HCT116 (cell line): ENCODE measurements around the gene MAP7D1. TPM values are rescaled to one million over a fixed set of nuclear protein-coding genes. Genes with fewer than 3 reads are reported as not detected.

Experiments used
- ATAC-seq: fragments of 200-7000 bp; cut with Tn5 transposase; 2 replicates; pipeline ENCODE4 v1.9.1; 2020; ENCODE audit warnings: mild to moderate bottlenecking, moderate library complexity
- BruUV-seq: library from RNA; stranded (reverse); fragments of 400-500 nt; replicated peaks from 2 replicates; lab custom pipeline; 2021; lab: Mats Ljungman, UMichigan
- CTCF ChIA-PET: fragments of 300-600 bp; sonication (Branson Sonifier 250); formaldehyde crosslinking; loops from one replicate; lab custom pipeline; 2021; ENCODE audit warnings: antibody characterized with exemption; lab: Charles Lee
- POLR2A ChIA-PET: fragments of 300-600, 350-600 bp; sonication (Branson Sonifier 250); formaldehyde crosslinking; loops from one replicate; lab custom pipeline; 2021; ENCODE audit warnings: antibody characterized with exemption; lab: Charles Lee
- RAD21 ChIA-PET, 2 experiments: fragments of 300-600 bp; sonication (Branson Sonifier 250); formaldehyde crosslinking; loops; one replicate each; lab custom pipeline; 2023; ENCODE audit warnings: low total read pairs in 2 of 2; ENCODE audit not compliant: uncharacterized antibody in 2 of 2, unreplicated experiment in 2 of 2, low non-redundant PET in 1 of 2; lab: Charles Lee
- DNase-seq: peaks from one replicate; pipeline ENCODE4 v3.0.0-alpha.2; 2010; ENCODE audit warnings: low read depth, low spot score
- H2AFZ ChIP-seq: fragments of 200-600 bp; shearing (Covaris generic), sonication (generic); 2 replicates; pipeline ENCODE4 v1.6.1; 2017; ENCODE audit warnings: low read depth, mixed run types, mixed read lengths, antibody characterized with exemption, low read length; ENCODE audit not compliant: poor library complexity, severe bottlenecking
- H3K27ac ChIP-seq: 2 replicates; pipeline ENCODE4 v1.5.1; 2012; ENCODE audit warnings: low read depth, low read length
- H3K27me3 ChIP-seq: fragments of 200-600 bp; sonication (generic); 2 replicates; pipeline ENCODE4 v1.6.1; 2016; ENCODE audit warnings: mixed run types, low read length, mixed read lengths; ENCODE audit not compliant: insufficient read depth
- H3K36me3 ChIP-seq, 2 experiments: fragments of 200-500 bp in 1 of 2; fragments of 200-600 bp in 1 of 2; sonication (Bioruptor generic) in 1 of 2; sonication (generic) in 1 of 2; 2 replicates each; pipeline versions ENCODE4 v1.5.1 to v1.6.1; 2014 to 2016; ENCODE audit warnings: low read length in 2 of 2, inconsistent platforms in 1 of 2, mixed read lengths in 1 of 2, mixed run types in 1 of 2; ENCODE audit not compliant: insufficient read depth in 2 of 2, control insufficient read depth in 1 of 2
- H3K4me1 ChIP-seq, 2 experiments: fragments of 200-600 bp in 1 of 2; sonication (generic) in 1 of 2; 2 replicates each; pipeline versions ENCODE4 v1.5.1 to v1.6.1; 2012 to 2017; ENCODE audit warnings: low read length in 2 of 2, inconsistent platforms in 1 of 2, mild to moderate bottlenecking in 1 of 2, mixed read lengths in 1 of 2, mixed run types in 1 of 2, moderate library complexity in 1 of 2; ENCODE audit not compliant: insufficient read depth in 2 of 2, control insufficient read depth in 1 of 2
- H3K4me2 ChIP-seq: fragments of 200-600 bp; sonication (generic); 2 replicates; pipeline ENCODE4 v1.6.1; 2017; ENCODE audit warnings: mixed run types, low read length, mixed read lengths
- H3K4me3 ChIP-seq, 2 experiments: fragments of 200-600 bp in 1 of 2; sonication (generic) in 1 of 2; replicated peaks in 1 of 2; 2 replicates each; pipeline ENCODE4 v1.5.1; 2011 to 2016; ENCODE audit warnings: low read length in 2 of 2, control low read depth in 1 of 2, low read depth in 1 of 2, mild to moderate bottlenecking in 1 of 2, mixed read lengths in 1 of 2, mixed run types in 1 of 2
- H3K79me2 ChIP-seq: fragments of 200-600 bp; sonication (generic); 2 replicates; pipeline ENCODE4 v1.6.1; 2017; ENCODE audit warnings: mild to moderate bottlenecking, mixed run types, low read length, moderate library complexity, mixed read lengths; ENCODE audit not compliant: insufficient read depth
- H3K9ac ChIP-seq: fragments of 200-600 bp; sonication (generic); 2 replicates; pipeline ENCODE4 v1.6.1; 2016; ENCODE audit warnings: low read length, mixed read lengths
- H3K9me2 ChIP-seq: fragments of 200-600 bp; sonication (generic), shearing (Covaris generic); 2 replicates; pipeline ENCODE4 v1.6.1; 2017; ENCODE audit warnings: mixed run types, mild to moderate bottlenecking, moderate library complexity; ENCODE audit not compliant: insufficient read depth
- H3K9me3 ChIP-seq, 2 experiments: fragments of 200-500 bp in 1 of 2; fragments of 200-600 bp in 1 of 2; sonication (Bioruptor generic) in 1 of 2; sonication (generic) in 1 of 2; 2 replicates each; pipeline ENCODE4 v1.6.1; 2014 to 2017; ENCODE audit warnings: low read length in 2 of 2, mixed read lengths in 2 of 2, inconsistent platforms in 1 of 2, low read depth in 1 of 2, mild to moderate bottlenecking in 1 of 2, mixed run types in 1 of 2, moderate library complexity in 1 of 2; ENCODE audit not compliant: control insufficient read depth in 1 of 2, insufficient read depth in 1 of 2
- H4K20me1 ChIP-seq: fragments of 200-600 bp; sonication (generic), shearing (Covaris generic); 2 replicates; pipeline ENCODE4 v1.6.1; 2017; ENCODE audit warnings: mixed run types, mild to moderate bottlenecking, moderate library complexity; ENCODE audit not compliant: insufficient read depth
- CBX3 ChIP-seq: IDR thresholded peaks from 2 replicates; pipeline ENCODE4 v1.6.1; 2012; ENCODE audit warnings: low read depth
- CEBPB ChIP-seq: IDR thresholded peaks from 2 replicates; pipeline ENCODE4 v1.6.1; 2012; ENCODE audit warnings: low read depth
- EGR1 ChIP-seq: IDR thresholded peaks from 2 replicates; pipeline ENCODE4 v1.6.1; 2012; ENCODE audit warnings: low read depth
- EZH2 ChIP-seq: fragments of 200-600 bp; sonication (generic); IDR thresholded peaks from 2 replicates; pipeline ENCODE4 v1.6.1; 2017; ENCODE audit warnings: antibody characterized with exemption, mixed run types
- EZH2phosphoT487 ChIP-seq: fragments of 200-600 bp; IDR thresholded peaks from 2 replicates; pipeline ENCODE4 v1.6.1; 2018; ENCODE audit warnings: antibody characterized with exemption, borderline replicate concordance
- FOSL1 ChIP-seq: IDR thresholded peaks from 2 replicates; pipeline ENCODE4 v1.6.1; 2012; ENCODE audit warnings: low read depth
- JUND ChIP-seq: IDR thresholded peaks from 2 replicates; pipeline ENCODE4 v1.6.1; 2012
- POLR2A ChIP-seq: IDR thresholded peaks from 2 replicates; pipeline ENCODE4 v1.7.0; 2011; ENCODE audit warnings: borderline replicate concordance; ENCODE audit not compliant: insufficient read depth, insufficient read length; ENCODE audit errors: extremely low read depth
- RAD21 ChIP-seq: IDR thresholded peaks from 2 replicates; pipeline ENCODE4 v1.6.1; 2012; ENCODE audit warnings: low read depth, mild to moderate bottlenecking
- SP1 ChIP-seq: IDR thresholded peaks from 2 replicates; pipeline ENCODE4 v1.6.1; 2012; ENCODE audit warnings: low read depth
- SRF ChIP-seq: IDR thresholded peaks from 2 replicates; pipeline ENCODE4 v1.6.1; 2012; ENCODE audit warnings: low read depth
- TCF7L2 ChIP-seq: IDR thresholded peaks from 2 replicates; pipeline ENCODE4 v1.7.0; 2011; ENCODE audit warnings: borderline replicate concordance, inconsistent platforms; ENCODE audit not compliant: insufficient read depth, insufficient read length; ENCODE audit errors: extremely low read depth
- YY1 ChIP-seq: IDR thresholded peaks from 2 replicates; pipeline ENCODE4 v1.6.1; 2011; ENCODE audit warnings: low read length, low read depth, moderate library complexity, mild to moderate bottlenecking; ENCODE audit not compliant: insufficient replicate concordance; ENCODE audit errors: extremely low read depth
- ZNF274 ChIP-seq: fragments of 200-500 bp; sonication (Bioruptor generic); IDR thresholded peaks from 2 replicates; pipeline ENCODE4 v1.6.1; 2014; ENCODE audit warnings: mild to moderate bottlenecking, low read depth, low read length, inconsistent platforms
- intact Hi-C: fragments of 100-400 bp; cut with micrococcal nuclease; formaldehyde crosslinking; loops from 2 replicates; pipeline ENCODE4 v1.10.0; 2022
- total RNA-seq: library from RNA; stranded (reverse); gene quantifications from one replicate; pipeline ENCODE4 v1.2.1, GENCODE V29; 2021; ENCODE audit not compliant: unreplicated experiment
- TF ChIP-seq, protein P1 (sequence below): IDR thresholded peaks from 2 replicates; pipeline ENCODE4 v1.6.1; 2011; ENCODE audit warnings: mild to moderate bottlenecking, low read length, moderate library complexity; ENCODE audit not compliant: insufficient replicate concordance; ENCODE audit errors: extremely low read depth
- TF ChIP-seq, protein P2 (sequence below): IDR thresholded peaks from 2 replicates; pipeline ENCODE4 v1.6.1; 2012; ENCODE audit warnings: low read depth
- TF ChIP-seq, protein P3 (sequence below): IDR thresholded peaks from 2 replicates; pipeline ENCODE4 v1.6.1; 2012
- TF ChIP-seq, protein P4 (sequence below), 3 experiments: fragments of 200-600 bp in 1 of 3; sonication (generic) in 1 of 3; IDR thresholded peaks in 2 of 3; conservative IDR thresholded peaks in 1 of 3; 2 replicates each; pipeline ENCODE4 v1.5.1; 2012 to 2017; ENCODE audit warnings: low read depth in 2 of 3, low read length in 2 of 3, antibody characterized with exemption in 1 of 3, borderline replicate concordance in 1 of 3, control low read depth in 1 of 3, mild to moderate bottlenecking in 1 of 3, mixed read lengths in 1 of 3, mixed run types in 1 of 3, moderate library complexity in 1 of 3; ENCODE audit not compliant: insufficient read depth in 1 of 3
- TF ChIP-seq, protein P5 (sequence below): IDR thresholded peaks from 2 replicates; pipeline ENCODE4 v1.6.1; 2012

Gene MAP7D1
- total RNA-seq, 1 experiment from 2014 or later: 71.8 TPM

DNA sequence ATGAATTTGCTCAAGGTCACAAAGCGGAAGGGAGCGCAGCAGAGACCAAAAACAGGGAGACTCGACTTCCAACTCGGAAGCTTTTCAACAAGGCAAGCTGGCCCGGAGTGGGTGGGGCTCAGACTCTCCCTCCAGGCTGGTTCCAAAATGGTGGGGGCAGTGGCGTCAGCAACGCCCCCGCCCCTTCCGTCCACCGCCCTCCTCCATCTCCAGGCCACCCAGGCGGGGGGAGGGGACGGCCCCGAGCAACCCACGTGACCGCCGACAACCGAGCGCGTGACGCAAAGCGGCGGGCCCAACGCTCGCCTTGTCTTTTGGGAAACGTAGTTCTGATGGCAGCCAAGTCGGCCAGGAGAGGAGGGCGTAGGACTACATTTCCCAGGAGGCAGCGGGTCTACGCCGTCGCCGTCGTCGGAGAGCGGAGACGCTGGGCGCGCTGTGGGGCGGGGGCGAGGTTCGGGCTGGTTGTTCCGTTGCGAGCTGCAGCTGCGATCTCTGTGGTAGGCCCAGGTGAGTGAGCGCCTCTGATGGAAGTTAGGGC lies 68.1 kb downstream of the MAP7D1 start, which contains the start of gene THRAP3:
Gene THRAP3, plus strand, starts transcription at position 448 of the 541 bp plus-strand sequence. CDS start 58,121 bp downstream, outside the sequence.
- ATAC-seq (peak; percentile 96), DNase-seq (peak; percentile 98)
- H3K36me3 ChIP-seq: peaks cover 5 to 24% of the 10 kb centered on the region in 2 experiments; a peak in 2 of 4 replicates
- peak within 1 kb of the TSS; percentile 88 for H3K4me2 ChIP-seq
- peak within 1 kb of the TSS; percentile 85 for H3K27ac ChIP-seq
- ChIA-PET CTCF (interaction anchor here (0.6 to 3.6 kb wide), 6 partner anchors 24 to 76 kb away, joined by 3 to 14 read pairs (median 3); partner anchors contain the start of gene TRAPPC3), RAD21 (interaction anchor here in 1 of 2 experiments (1.4 to 1.7 kb wide), 2 partner anchors 74 to 89 kb away, joined by 4 to 7 read pairs; partner anchors contain the start of gene TRAPPC3), POLR2A (interaction anchor here (0.8 to 2.1 kb wide), 4 partner anchors 10 to 18 kb away, joined by 3 to 6 read pairs (median 3); no protein-coding TSS in a partner anchor)
- no peaks in the 10 kb centered on the region for H3K27me3 ChIP-seq
- peak within 1 kb of the TSS; percentile 92 for H3K9ac ChIP-seq
- intact Hi-C loops: loop anchor here (1.0 kb wide), 1 partner anchor 75 kb away; the partner anchor contains the start of gene TRAPPC3
- BruUV-seq: no TSS peak
- H4K20me1 ChIP-seq: peaks cover 17% of the 10 kb centered on the region; the same call in 1 of the 2 replicates
- H3K9me2 ChIP-seq: no peaks in the 10 kb centered on the region
- H3K4me1 ChIP-seq: peaks cover 3 to 37% of the 10 kb centered on the region in 2 experiments; a peak in 3 of 4 replicates
- H3K4me3 ChIP-seq: peak within 1 kb of the TSS; percentile 90 to 93
- no peaks in the 10 kb centered on the region for H3K9me3 ChIP-seq
- H3K79me2 ChIP-seq: peaks cover 48% of the 10 kb centered on the region
- H2AFZ ChIP-seq: no peak within 1 kb of the TSS
- TF ChIP-seq ZNF274: no peak
- peak; percentile 65 for TF ChIP-seq POLR2A
- no peak for TF ChIP-seq EZH2
- TF ChIP-seq SP1: peak; percentile 94
- peak; percentile 33; the same call in 1 of the 2 replicates for TF ChIP-seq SRF
- no peak for TF ChIP-seq CEBPB
- TF ChIP-seq CBX3: peak; percentile 86; the same call in 1 of the 2 replicates
- TF ChIP-seq EGR1: peak; percentile 97
- TF ChIP-seq, protein P1, sequence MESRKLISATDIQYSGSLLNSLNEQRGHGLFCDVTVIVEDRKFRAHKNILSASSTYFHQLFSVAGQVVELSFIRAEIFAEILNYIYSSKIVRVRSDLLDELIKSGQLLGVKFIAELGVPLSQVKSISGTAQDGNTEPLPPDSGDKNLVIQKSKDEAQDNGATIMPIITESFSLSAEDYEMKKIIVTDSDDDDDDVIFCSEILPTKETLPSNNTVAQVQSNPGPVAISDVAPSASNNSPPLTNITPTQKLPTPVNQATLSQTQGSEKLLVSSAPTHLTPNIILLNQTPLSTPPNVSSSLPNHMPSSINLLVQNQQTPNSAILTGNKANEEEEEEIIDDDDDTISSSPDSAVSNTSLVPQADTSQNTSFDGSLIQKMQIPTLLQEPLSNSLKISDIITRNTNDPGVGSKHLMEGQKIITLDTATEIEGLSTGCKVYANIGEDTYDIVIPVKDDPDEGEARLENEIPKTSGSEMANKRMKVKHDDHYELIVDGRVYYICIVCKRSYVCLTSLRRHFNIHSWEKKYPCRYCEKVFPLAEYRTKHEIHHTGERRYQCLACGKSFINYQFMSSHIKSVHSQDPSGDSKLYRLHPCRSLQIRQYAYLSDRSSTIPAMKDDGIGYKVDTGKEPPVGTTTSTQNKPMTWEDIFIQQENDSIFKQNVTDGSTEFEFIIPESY: peak; percentile 13
- peak; percentile 86 for TF ChIP-seq YY1
- TF ChIP-seq, protein P2, sequence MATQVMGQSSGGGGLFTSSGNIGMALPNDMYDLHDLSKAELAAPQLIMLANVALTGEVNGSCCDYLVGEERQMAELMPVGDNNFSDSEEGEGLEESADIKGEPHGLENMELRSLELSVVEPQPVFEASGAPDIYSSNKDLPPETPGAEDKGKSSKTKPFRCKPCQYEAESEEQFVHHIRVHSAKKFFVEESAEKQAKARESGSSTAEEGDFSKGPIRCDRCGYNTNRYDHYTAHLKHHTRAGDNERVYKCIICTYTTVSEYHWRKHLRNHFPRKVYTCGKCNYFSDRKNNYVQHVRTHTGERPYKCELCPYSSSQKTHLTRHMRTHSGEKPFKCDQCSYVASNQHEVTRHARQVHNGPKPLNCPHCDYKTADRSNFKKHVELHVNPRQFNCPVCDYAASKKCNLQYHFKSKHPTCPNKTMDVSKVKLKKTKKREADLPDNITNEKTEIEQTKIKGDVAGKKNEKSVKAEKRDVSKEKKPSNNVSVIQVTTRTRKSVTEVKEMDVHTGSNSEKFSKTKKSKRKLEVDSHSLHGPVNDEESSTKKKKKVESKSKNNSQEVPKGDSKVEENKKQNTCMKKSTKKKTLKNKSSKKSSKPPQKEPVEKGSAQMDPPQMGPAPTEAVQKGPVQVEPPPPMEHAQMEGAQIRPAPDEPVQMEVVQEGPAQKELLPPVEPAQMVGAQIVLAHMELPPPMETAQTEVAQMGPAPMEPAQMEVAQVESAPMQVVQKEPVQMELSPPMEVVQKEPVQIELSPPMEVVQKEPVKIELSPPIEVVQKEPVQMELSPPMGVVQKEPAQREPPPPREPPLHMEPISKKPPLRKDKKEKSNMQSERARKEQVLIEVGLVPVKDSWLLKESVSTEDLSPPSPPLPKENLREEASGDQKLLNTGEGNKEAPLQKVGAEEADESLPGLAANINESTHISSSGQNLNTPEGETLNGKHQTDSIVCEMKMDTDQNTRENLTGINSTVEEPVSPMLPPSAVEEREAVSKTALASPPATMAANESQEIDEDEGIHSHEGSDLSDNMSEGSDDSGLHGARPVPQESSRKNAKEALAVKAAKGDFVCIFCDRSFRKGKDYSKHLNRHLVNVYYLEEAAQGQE: no peak
- TF ChIP-seq, protein P3, sequence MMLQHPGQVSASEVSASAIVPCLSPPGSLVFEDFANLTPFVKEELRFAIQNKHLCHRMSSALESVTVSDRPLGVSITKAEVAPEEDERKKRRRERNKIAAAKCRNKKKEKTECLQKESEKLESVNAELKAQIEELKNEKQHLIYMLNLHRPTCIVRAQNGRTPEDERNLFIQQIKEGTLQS: no peak
- no peak for TF ChIP-seq RAD21
- TF ChIP-seq, protein P4, sequence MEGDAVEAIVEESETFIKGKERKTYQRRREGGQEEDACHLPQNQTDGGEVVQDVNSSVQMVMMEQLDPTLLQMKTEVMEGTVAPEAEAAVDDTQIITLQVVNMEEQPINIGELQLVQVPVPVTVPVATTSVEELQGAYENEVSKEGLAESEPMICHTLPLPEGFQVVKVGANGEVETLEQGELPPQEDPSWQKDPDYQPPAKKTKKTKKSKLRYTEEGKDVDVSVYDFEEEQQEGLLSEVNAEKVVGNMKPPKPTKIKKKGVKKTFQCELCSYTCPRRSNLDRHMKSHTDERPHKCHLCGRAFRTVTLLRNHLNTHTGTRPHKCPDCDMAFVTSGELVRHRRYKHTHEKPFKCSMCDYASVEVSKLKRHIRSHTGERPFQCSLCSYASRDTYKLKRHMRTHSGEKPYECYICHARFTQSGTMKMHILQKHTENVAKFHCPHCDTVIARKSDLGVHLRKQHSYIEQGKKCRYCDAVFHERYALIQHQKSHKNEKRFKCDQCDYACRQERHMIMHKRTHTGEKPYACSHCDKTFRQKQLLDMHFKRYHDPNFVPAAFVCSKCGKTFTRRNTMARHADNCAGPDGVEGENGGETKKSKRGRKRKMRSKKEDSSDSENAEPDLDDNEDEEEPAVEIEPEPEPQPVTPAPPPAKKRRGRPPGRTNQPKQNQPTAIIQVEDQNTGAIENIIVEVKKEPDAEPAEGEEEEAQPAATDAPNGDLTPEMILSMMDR (IDR thresholded peaks at IDR 0.05 in 2 of 3, conservative IDR thresholded peaks at IDR 0.05 in 1 of 3; ENCODE audit: borderline replicate concordance in 1 of 3, insufficient read depth in 1 of 3, low read depth in 2 of 3, low read length in 2 of 3): no peak
- no peak for TF ChIP-seq JUND
- TF ChIP-seq EZH2phosphoT487: no peak
- no peak for TF ChIP-seq FOSL1
- TF ChIP-seq TCF7L2: peak; percentile 44
- TF ChIP-seq, protein P5, sequence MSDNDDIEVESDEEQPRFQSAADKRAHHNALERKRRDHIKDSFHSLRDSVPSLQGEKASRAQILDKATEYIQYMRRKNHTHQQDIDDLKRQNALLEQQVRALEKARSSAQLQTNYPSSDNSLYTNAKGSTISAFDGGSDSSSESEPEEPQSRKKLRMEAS: peak; percentile 80
